NB4 (cell line): ENCODE data around the gene KCNG2.

ENCODE experiments used
- DNase-seq: peaks from one replicate; pipeline ENCODE4 v3.0.0; 2010; ENCODE audit warnings: low read depth
- H3K4me3 ChIP-seq: one replicate; pipeline ENCODE4 v1.5.1; 2011; ENCODE audit warnings: mild to moderate bottlenecking, low read depth, low read length, moderate library complexity
- CTCF ChIP-seq: IDR thresholded peaks from one replicate; pipeline ENCODE4 v1.5.1; 2012; ENCODE audit warnings: low read depth, low read length
- MAX ChIP-seq: IDR thresholded peaks from 2 replicates; pipeline ENCODE4 v1.6.1; 2011; ENCODE audit warnings: low read depth, low read length
- MYC ChIP-seq: IDR thresholded peaks from 2 replicates; pipeline ENCODE4 v1.6.1; 2011; ENCODE audit warnings: low read depth, low read length
- POLR2A ChIP-seq: IDR thresholded peaks from 2 replicates; pipeline ENCODE4 v1.6.1; 2011; ENCODE audit warnings: mild to moderate bottlenecking; ENCODE audit not compliant: insufficient read length; ENCODE audit errors: extremely low read depth

Gene KCNG2

GRCh38 chr18:79832169-79832568 lies 34.4 kb downstream of the KCNG2 start:
- TF ChIP-seq POLR2A (no peak), MYC (no peak), MAX (no peak), CTCF (no peak)
- no peak overlapping the region for H3K4me3 ChIP-seq
- DNase-seq = no peak

GRCh38 chr18:79834834-79835233 lies 37.1 kb downstream of the KCNG2 start:
- H3K4me3 ChIP-seq = no peak overlapping the region
- DNase-seq = no peak
- TF ChIP-seq POLR2A (no peak), CTCF (no peak), MAX (no peak), MYC (no peak)

- TF ChIP-seq CTCF = no peak
- TF ChIP-seq MYC = no peak
- TF ChIP-seq MAX = no peak
- no peak for TF ChIP-seq POLR2A
- H3K4me3 ChIP-seq = no peak overlapping the region
- no peak for DNase-seq
These were observed 44.2 kb downstream of the KCNG2 start for GRCh38 chr18:79841936-79842335.

GRCh38 chr18:79844999-79845563 lies 47.3 kb downstream of the KCNG2 start:
- no peak overlapping the region for H3K4me3 ChIP-seq
- TF ChIP-seq MAX = no peak
- no peak for TF ChIP-seq CTCF
- TF ChIP-seq POLR2A = no peak
- no peak for TF ChIP-seq MYC
- DNase-seq = no peak

GRCh38 chr18:79846936-79847557 lies 49.3 kb downstream of the KCNG2 start:
- no peak for DNase-seq
- H3K4me3 ChIP-seq = no peak overlapping the region

More at GRCh38 chr18:79846936-79847557, 49.3 kb downstream of the KCNG2 start:
- TF ChIP-seq POLR2A (no peak), MAX (no peak), MYC (no peak), CTCF (no peak)
